Sigmoid colon (tissue), 7 donors: Measurements from ENCODE around the gene UFC1. TPM values are rescaled to one million over a fixed set of nuclear protein-coding genes. Genes with fewer than 3 reads are reported as not detected.
"Not testable (repeated sequence)": the region's sequence is repeated elsewhere in the genome, so short reads cannot be mapped to it uniquely, and the experiment has no call there.

ENCODE experiments used
- DNase-seq: peaks from one replicate; pipeline ENCODE4 v3.0.0-alpha.2; 2019
- H3K27ac ChIP-seq, 4 donors: fragments of 200-600 bp; sonication (generic); one replicate each; pipeline ENCODE4 v1.5.1; 2016 to 2019; ENCODE audit warnings: mild to moderate bottlenecking in 1 of 4
- H3K27me3 ChIP-seq, 3 donors: fragments of 200-600 bp; sonication (generic); one replicate each; pipeline ENCODE4 v1.5.1; 2019; ENCODE audit warnings: mild to moderate bottlenecking in 1 of 3
- H3K36me3 ChIP-seq, 4 donors: fragments of 200-600 bp; sonication (generic); one replicate each; pipeline ENCODE4 v1.5.1; 2016 to 2019
- H3K4me1 ChIP-seq, 4 donors: fragments of 200-600 bp; sonication (generic); one replicate each; pipeline ENCODE4 v1.5.1; 2017 to 2019
- H3K4me3 ChIP-seq, 4 donors: fragments of 200-600 bp; sonication (generic); one replicate each; pipeline ENCODE4 v1.5.1; 2017 to 2019; ENCODE audit warnings: mild to moderate bottlenecking in 2 of 4, moderate library complexity in 1 of 4
- H3K9me3 ChIP-seq, 4 donors: fragments of 200-600 bp in 3 of 4; sonication (generic) in 3 of 4; one replicate each; pipeline versions ENCODE4 v1.5.1 to v1.6.1; 2013 to 2019
- EP300 ChIP-seq, 4 donors: sonication (generic); formaldehyde crosslinking; IDR thresholded peaks; one replicate each; pipeline ENCODE4 v1.6.1; 2017; ENCODE audit warnings: antibody characterized with exemption in 4 of 4
- POLR2A ChIP-seq, 2 donors: fragments of 450-650 bp; IDR thresholded peaks; one replicate each; pipeline ENCODE4 v1.6.1; 2016; ENCODE audit warnings: antibody characterized with exemption in 2 of 2, mild to moderate bottlenecking in 2 of 2, moderate library complexity in 2 of 2
- POLR2AphosphoS5 ChIP-seq, 4 donors: sonication (generic); formaldehyde crosslinking; IDR thresholded peaks; one replicate each; pipeline ENCODE4 v1.6.1; 2017; ENCODE audit warnings: antibody characterized with exemption in 4 of 4
- WGBS, 2 donors: extraction: QIAGEN DNeasy Blood & Tissue Kit; methylation state at CpG; one replicate each; pipeline ENCODE4 v1.1.7; 2013; 5-methylcytosine and 5-hydroxymethylcytosine counted together
- intact Hi-C: fragments of 100-400 bp; cut with DNase I; formaldehyde crosslinking; loops from one replicate; pipeline ENCODE4 v1.15.1; 2023
- polyA plus RNA-seq, 3 donors: library from polyadenylated mRNA; stranded (reverse); fragments of 200-250 nt; gene quantifications; one replicate each; pipeline ENCODE4 v1.2.3, GENCODE V29; 2013
- total RNA-seq, 4 donors: library from RNA; depleted of rRNA; stranded (reverse); fragments of >200 nt; gene quantifications; one replicate each; pipeline ENCODE4 v1.1.0, GENCODE V29; 2016
- TF ChIP-seq, protein P1 (sequence below), 4 experiments: fragments of 450-650 bp in 3 of 4; fragments of 200-600 bp in 1 of 4; IDR thresholded peaks; one replicate each; pipeline ENCODE4 v1.5.1; 2016 to 2019; ENCODE audit warnings: antibody characterized with exemption in 4 of 4, mild to moderate bottlenecking in 3 of 4, moderate library complexity in 2 of 4
- donor health status: healthy with polysubstance abuse.
- donor health status: Bipolar disorder and iron deficiency.
- donor health status: healthy.

Gene UFC1
- total and polyA plus RNA-seq, 7 donors: 49.0 to 249 (median 77.8) TPM

DNA sequence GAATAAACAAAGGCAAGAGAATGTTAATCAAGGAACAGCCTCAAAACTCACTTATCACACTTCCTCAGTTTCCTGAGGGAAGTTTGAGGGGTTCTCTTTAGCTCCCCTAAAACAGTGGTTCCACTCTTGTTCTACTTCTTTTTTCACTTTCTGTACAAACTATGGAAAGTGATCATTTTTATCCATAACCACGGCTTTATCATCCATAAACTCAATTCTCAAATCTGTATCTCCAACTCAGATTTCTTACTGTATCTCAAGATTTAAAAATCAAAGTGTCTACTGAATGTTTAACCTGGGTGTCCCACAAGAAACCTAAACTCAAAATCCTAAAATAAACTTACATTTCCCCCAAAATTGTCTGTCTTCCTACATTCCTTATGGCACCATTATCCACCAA lies 39.9 kb upstream of the UFC1 start:
- peaks cover 0 to 49% (median 37%) of the 10 kb centered on the region in 4 donors for H3K4me1 ChIP-seq
- no peak overlapping the region for H3K27ac ChIP-seq
- no peaks in the 10 kb centered on the region for H3K27me3 ChIP-seq
- 56 to 83% methylated on average over 1 of the region's 1 CpG for WGBS, 2 donors
- TF ChIP-seq POLR2A (IDR thresholded peaks at IDR 0.05) (no peak), POLR2AphosphoS5 (IDR thresholded peaks at IDR 0.05) (no peak), EP300 (IDR thresholded peaks at IDR 0.05) (no peak)
- TF ChIP-seq, protein P1, sequence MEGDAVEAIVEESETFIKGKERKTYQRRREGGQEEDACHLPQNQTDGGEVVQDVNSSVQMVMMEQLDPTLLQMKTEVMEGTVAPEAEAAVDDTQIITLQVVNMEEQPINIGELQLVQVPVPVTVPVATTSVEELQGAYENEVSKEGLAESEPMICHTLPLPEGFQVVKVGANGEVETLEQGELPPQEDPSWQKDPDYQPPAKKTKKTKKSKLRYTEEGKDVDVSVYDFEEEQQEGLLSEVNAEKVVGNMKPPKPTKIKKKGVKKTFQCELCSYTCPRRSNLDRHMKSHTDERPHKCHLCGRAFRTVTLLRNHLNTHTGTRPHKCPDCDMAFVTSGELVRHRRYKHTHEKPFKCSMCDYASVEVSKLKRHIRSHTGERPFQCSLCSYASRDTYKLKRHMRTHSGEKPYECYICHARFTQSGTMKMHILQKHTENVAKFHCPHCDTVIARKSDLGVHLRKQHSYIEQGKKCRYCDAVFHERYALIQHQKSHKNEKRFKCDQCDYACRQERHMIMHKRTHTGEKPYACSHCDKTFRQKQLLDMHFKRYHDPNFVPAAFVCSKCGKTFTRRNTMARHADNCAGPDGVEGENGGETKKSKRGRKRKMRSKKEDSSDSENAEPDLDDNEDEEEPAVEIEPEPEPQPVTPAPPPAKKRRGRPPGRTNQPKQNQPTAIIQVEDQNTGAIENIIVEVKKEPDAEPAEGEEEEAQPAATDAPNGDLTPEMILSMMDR (IDR thresholded peaks at IDR 0.05): no peak
- H3K4me3 ChIP-seq: no peak overlapping the region
- H3K36me3 ChIP-seq: peaks cover 0 to 20% (median 0%) of the 10 kb centered on the region in 4 donors
- no peak for DNase-seq
- H3K9me3 ChIP-seq: no peaks in the 10 kb centered on the region
- intact Hi-C loops: no loop called here

DNA sequence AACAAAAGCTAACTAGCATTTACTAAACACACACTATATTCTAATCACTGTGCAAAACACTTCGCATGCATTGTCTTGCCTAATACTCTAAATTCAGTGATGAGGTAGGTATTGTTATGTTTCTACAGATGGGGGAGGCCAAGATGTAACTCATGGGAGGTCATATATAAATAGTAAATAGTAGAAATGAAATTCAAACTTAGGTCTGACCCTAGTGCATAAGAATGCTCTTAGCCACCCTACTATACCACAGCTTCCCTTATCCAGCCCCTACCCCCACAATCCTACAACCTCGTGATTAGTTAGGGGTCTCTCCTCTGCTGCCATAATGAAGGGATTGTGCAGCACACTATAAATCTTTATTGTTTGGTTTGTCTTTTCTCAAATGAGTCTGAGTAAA lies 39.2 kb upstream of the UFC1 start:
- WGBS, 2 donors: 72 to 87% methylated on average over 2 of the region's 2 CpGs
- TF ChIP-seq POLR2A (IDR thresholded peaks at IDR 0.05): no peak
- no peak for TF ChIP-seq EP300 (IDR thresholded peaks at IDR 0.05)
- no peak for TF ChIP-seq POLR2AphosphoS5 (IDR thresholded peaks at IDR 0.05)
- TF ChIP-seq, protein P1 (IDR thresholded peaks at IDR 0.05): no peak

DNA sequence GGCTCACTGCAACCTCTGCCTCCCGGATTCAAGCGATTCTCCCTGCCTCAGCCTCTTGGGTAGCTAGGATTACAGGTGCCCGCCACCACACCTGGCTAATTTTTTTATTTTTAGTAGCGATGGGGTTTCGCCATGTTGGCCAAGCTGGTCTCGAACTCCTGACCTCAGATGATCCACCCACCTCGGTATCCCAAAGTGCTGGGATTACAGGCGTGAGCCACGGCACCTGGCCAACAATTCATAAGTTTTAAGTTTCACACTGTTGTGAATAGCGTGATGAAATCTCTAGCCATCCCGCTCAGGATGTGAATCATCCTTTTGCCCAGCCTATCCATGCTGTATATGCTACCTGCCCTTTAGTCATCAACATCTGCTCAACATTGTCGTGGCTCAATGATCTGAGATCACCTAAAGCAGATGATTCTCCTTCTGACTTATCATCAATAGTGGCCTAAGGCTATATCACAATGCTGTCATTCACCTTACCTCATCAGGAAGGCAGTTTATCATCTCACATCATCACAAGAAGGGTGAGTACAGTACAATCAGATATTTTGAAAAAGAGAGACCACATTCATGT lies 38.6 kb upstream of the UFC1 start:
- WGBS, 2 donors: 90 to 93% methylated on average over 12 of the region's 12 CpGs
- Histone ChIP-seq H3K27ac (no peak overlapping the region), H3K4me3 (no peak overlapping the region), H3K9me3 (no peaks in the 10 kb centered on the region), H3K4me1 (peaks cover 0 to 62% (median 48%) of the 10 kb centered on the region in 4 donors), H3K27me3 (no peaks in the 10 kb centered on the region), H3K36me3 (peaks cover 0 to 23% (median 3%) of the 10 kb centered on the region in 4 donors)
- TF ChIP-seq POLR2AphosphoS5 (IDR thresholded peaks at IDR 0.05) (no peak), POLR2A (IDR thresholded peaks at IDR 0.05) (no peak), EP300 (IDR thresholded peaks at IDR 0.05) (no peak)
- TF ChIP-seq, protein P1 (IDR thresholded peaks at IDR 0.05): no peak
- intact Hi-C loops: loop anchor here (5.0 kb wide), 2 partner anchors 42 to 68 kb away; partner anchors contain the start of genes USF1 and USP21
- no peak for DNase-seq

More for the DNA sequence above, 39.2 kb upstream of the UFC1 start:
- no peak overlapping the region for H3K4me3 ChIP-seq
- intact Hi-C loops: no loop called here
- H3K4me1 ChIP-seq: peaks cover 0 to 55% (median 43%) of the 10 kb centered on the region in 4 donors
- H3K27ac ChIP-seq: no peak overlapping the region
- H3K9me3 ChIP-seq: no peaks in the 10 kb centered on the region
- no peak for DNase-seq
- no peaks in the 10 kb centered on the region for H3K27me3 ChIP-seq
- H3K36me3 ChIP-seq: peaks cover 0 to 20% (median 0%) of the 10 kb centered on the region in 4 donors

DNA sequence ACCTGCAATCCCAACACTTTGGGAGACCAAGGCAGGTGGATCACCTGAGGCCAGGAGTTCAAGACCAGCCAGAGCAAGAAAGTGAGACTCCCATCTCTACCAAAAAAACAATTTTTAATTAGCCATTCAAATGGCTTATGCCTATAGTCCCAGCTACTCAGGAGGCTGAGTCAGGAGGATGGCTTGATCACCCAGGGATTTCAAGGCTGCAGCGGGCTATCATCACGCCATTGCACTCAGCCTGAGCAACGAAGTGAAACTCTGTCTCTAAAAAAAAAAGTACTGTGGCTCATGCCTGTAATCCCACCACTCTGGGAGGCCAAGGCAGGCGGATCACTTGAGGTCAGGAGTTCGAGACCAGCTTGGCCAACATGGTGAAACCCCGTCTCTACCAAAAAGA lies 37.8 kb upstream of the UFC1 start:
- not testable (repeated sequence) for H3K9me3 ChIP-seq, DNase-seq, H3K27me3 ChIP-seq, H3K4me3 ChIP-seq, H3K27ac ChIP-seq
- intact Hi-C loops: loop anchor here (5.0 kb wide), 2 partner anchors 41 to 69 kb away; partner anchors contain the start of genes USF1 and USP21
- peaks cover 0 to 69% (median 52%) of the 10 kb centered on the region in 4 donors for H3K4me1 ChIP-seq
- WGBS, 2 donors: 91 to 92% methylated on average over 6 of the region's 6 CpGs
- peaks cover 0 to 30% (median 11%) of the 10 kb centered on the region in 4 donors for H3K36me3 ChIP-seq

DNA sequence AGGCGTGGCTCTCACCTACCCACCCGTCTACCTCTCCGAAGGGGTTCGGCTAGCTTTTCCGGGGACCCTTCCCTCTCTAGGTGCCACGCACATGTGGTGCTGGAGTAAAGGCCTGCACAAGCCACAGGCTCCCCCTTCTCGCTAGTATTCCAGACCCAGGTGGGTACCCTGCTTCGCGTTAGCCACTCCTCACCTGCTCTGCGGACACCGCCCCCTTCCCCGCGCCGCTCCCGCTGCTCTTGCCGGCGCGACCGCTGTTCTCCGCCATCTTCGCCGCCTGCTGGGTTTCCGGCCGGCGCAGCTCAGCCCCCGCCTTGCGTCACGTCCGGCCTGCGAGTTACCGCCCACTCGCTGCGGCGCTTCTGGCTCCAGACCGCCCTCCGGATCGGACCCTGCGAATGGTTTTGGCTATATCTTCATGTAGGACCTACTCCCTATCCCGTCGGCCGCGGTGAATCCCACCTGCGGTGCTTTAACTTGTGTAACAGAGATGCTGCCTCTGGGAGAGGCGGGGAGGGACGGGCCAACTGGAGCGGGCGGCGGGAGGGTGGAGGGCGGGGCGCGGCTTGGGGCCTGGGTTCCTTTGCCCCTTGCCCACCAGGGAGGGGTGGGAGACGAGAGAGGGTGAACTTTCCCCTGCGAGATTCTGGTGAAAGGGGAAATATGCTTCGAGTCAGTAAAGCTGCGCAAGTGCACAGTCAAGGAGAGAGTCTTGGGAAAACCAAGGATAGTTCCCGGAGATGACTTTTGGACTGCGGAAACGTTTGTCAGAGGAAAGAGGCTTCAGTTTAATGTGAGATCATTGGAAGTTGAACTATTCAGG lies 35.8 kb upstream of the UFC1 start, which contains the start of the genes NIT1 and PFDN2:
Gene NIT1, plus strand, starts transcription at position 347 of the 823 bp plus-strand sequence. Its CDS starts 72 bp downstream, at position 419.
Gene PFDN2, minus strand, starts transcription at position 279 of the 823 bp plus-strand sequence. Its CDS starts 11 bp downstream, at position 268.
- peaks cover 0 to 69% (median 51%) of the 10 kb centered on the region in 4 donors for H3K4me1 ChIP-seq
- TF ChIP-seq POLR2AphosphoS5 (IDR thresholded peaks at IDR 0.05) (peak; percentile 94 to 99 (median 97)), POLR2A (IDR thresholded peaks at IDR 0.05) (peak; percentile 92 to 93), EP300 (IDR thresholded peaks at IDR 0.05) (peak in 1 of 4 donors; percentile 3)
- TF ChIP-seq, protein P1 (IDR thresholded peaks at IDR 0.05): no peak
- H3K9me3 ChIP-seq: no peaks in the 10 kb centered on the region
- intact Hi-C loops: loop anchor here (2.0 to 5.0 kb wide), 3 partner anchors 15 to 71 kb away; partner anchors contain the start of genes DEDD, USF1 and USP21
- H3K27me3 ChIP-seq: no peaks in the 10 kb centered on the region
- DNase-seq: peak; percentile 94
- H3K36me3 ChIP-seq: peaks cover 0 to 44% (median 30%) of the 10 kb centered on the region in 4 donors
- peak within 1 kb of the TSS; percentile 89 to 97 (median 94) for H3K27ac ChIP-seq
- peak within 1 kb of the TSS; percentile 88 to 100 (median 94) for H3K4me3 ChIP-seq
- WGBS, 2 donors: 1% methylated on average over 58 of the region's 58 CpGs
